Endothelial cell (in vitro differentiated cells): ENCODE data around the gene ADAT2. TPM values are rescaled to one million over a fixed set of nuclear protein-coding genes. Genes with fewer than 3 reads are reported as not detected.

ENCODE experiments used
- DNase-seq: peaks from one replicate; pipeline ENCODE4 v3.0.0; 2021; ENCODE audit warnings: low spot score
- H3K27ac Mint-ChIP-seq: one replicate; pipeline ENCODE4 v1.8.0; 2021; ENCODE audit warnings: mixed read lengths, inconsistent platforms; ENCODE audit not compliant: unreplicated experiment
- H3K27me3 Mint-ChIP-seq: one replicate; pipeline ENCODE4 v1.8.0; 2021; ENCODE audit warnings: mild to moderate bottlenecking, moderate library complexity, mixed read lengths, inconsistent platforms; ENCODE audit not compliant: unreplicated experiment
- H3K36me3 Mint-ChIP-seq: one replicate; pipeline ENCODE4 v1.8.0; 2021; ENCODE audit warnings: mild to moderate bottlenecking, low read depth, mixed read lengths, inconsistent platforms; ENCODE audit not compliant: unreplicated experiment
- H3K4me1 Mint-ChIP-seq: one replicate; pipeline ENCODE4 v1.8.0; 2021; ENCODE audit warnings: mild to moderate bottlenecking, mixed read lengths, inconsistent platforms; ENCODE audit not compliant: unreplicated experiment
- H3K4me3 Mint-ChIP-seq: one replicate; pipeline ENCODE4 v1.8.0; 2021; ENCODE audit warnings: mild to moderate bottlenecking, mixed read lengths, inconsistent platforms; ENCODE audit not compliant: unreplicated experiment
- H3K9me3 Mint-ChIP-seq: one replicate; pipeline ENCODE4 v1.8.0; 2021; ENCODE audit warnings: mixed read lengths, inconsistent platforms; ENCODE audit not compliant: unreplicated experiment
- total RNA-seq: library from RNA; stranded (reverse); fragmentation: NEBNext Ultra II Directional; extraction: Animal tissue kit (Norgen Biotek cat#: 25700); gene quantifications from one replicate; pipeline ENCODE4 v1.2.1, GENCODE V29; 2021; ENCODE audit not compliant: unreplicated experiment
- TF ChIP-seq, protein P1 (sequence below): fragments of 200-600 bp; sonication (generic); IDR thresholded peaks from one replicate; pipeline ENCODE4 v1.5.0; 2021; ENCODE audit warnings: antibody characterized with exemption; ENCODE audit not compliant: unreplicated experiment

Gene ADAT2
- total RNA-seq, 1 donor from 2014 or later, result 10.0 TPM

DNA sequence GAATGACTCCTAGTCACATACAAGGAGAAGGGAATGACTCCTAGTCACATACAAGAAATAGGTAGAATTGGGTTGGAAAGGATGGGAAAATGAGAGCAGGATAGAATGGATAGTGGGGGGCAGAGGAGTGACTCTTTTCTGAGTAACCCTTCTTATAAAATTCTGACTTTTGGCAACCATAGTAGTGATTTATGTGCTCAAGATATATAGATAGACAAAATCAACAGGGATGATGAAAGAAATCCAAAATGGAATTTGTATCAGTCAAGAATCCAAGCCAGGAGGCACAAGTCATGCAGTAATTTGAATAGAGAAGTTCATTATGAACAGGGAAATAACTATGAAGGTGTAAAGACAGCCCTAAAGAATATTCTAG lies 41.7 kb downstream of the ADAT2 start:
- TF ChIP-seq, protein P1, sequence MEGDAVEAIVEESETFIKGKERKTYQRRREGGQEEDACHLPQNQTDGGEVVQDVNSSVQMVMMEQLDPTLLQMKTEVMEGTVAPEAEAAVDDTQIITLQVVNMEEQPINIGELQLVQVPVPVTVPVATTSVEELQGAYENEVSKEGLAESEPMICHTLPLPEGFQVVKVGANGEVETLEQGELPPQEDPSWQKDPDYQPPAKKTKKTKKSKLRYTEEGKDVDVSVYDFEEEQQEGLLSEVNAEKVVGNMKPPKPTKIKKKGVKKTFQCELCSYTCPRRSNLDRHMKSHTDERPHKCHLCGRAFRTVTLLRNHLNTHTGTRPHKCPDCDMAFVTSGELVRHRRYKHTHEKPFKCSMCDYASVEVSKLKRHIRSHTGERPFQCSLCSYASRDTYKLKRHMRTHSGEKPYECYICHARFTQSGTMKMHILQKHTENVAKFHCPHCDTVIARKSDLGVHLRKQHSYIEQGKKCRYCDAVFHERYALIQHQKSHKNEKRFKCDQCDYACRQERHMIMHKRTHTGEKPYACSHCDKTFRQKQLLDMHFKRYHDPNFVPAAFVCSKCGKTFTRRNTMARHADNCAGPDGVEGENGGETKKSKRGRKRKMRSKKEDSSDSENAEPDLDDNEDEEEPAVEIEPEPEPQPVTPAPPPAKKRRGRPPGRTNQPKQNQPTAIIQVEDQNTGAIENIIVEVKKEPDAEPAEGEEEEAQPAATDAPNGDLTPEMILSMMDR, result no peak

DNA sequence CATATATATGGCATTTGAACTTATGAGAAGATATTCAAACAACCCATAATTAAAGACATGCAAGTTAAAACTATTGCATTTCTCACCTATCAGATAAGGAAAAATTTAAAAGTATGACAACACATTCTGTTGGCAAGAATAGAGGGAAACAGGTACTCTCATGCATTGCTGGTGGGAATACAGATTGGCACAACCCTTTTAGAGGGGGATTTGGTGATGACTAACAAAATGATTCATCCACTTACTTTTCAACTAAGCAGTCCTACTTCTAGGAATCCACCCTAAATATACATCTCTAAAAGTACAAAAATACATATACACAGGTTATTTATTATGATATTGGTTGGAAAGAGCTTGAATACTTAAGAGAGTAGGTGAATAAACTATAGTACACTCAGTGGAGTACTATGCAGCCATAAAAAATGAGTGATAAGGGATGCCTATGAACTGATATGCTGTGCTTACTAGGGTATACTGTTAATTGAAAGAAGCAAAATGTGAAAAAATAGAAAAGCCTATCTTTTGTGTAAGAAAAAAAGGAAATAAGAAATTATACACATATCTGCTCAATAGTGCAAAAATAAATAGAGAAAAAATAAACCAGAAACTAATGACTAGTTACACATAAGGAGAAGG lies 42.2 kb downstream of the ADAT2 start:
- Mint-ChIP-seq H3K27me3 (peaks cover 3% of the 10 kb centered on the region), H3K9me3 (no peaks in the 10 kb centered on the region), H3K27ac (no peak overlapping the region), H3K36me3 (no peaks in the 10 kb centered on the region), H3K4me3 (no peak overlapping the region), H3K4me1 (no peaks in the 10 kb centered on the region)
- TF ChIP-seq, protein P1, result no peak
- no peak for DNase-seq

More for the DNA sequence above, 41.7 kb downstream of the ADAT2 start:
- no peaks in the 10 kb centered on the region for H3K4me1 Mint-ChIP-seq
- H3K9me3 Mint-ChIP-seq, result no peaks in the 10 kb centered on the region
- no peaks in the 10 kb centered on the region for H3K36me3 Mint-ChIP-seq
- DNase-seq, result no peak
- H3K27me3 Mint-ChIP-seq, result peaks cover 3% of the 10 kb centered on the region
- no peak overlapping the region for H3K4me3 Mint-ChIP-seq
- no peak overlapping the region for H3K27ac Mint-ChIP-seq

DNA sequence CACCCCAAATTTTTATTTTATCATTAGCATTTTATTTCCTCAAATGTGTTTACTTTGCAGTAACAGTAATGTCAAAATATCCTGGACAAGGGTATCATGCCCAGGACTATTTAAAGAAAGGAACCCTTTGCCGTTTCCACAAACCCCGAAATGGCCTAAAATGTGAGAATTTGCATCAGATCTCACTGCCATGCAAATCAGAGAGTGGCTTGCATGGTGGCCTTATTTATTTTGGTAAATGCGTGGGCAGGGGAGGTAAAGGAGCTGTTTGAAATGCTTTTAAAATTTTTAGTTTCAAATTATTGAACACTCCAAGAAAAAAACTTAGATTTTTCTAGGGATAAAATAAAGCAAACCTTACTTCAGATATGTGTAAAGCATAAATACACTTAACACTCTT lies 43.8 kb downstream of the ADAT2 start:
- DNase-seq, result no peak

DNA sequence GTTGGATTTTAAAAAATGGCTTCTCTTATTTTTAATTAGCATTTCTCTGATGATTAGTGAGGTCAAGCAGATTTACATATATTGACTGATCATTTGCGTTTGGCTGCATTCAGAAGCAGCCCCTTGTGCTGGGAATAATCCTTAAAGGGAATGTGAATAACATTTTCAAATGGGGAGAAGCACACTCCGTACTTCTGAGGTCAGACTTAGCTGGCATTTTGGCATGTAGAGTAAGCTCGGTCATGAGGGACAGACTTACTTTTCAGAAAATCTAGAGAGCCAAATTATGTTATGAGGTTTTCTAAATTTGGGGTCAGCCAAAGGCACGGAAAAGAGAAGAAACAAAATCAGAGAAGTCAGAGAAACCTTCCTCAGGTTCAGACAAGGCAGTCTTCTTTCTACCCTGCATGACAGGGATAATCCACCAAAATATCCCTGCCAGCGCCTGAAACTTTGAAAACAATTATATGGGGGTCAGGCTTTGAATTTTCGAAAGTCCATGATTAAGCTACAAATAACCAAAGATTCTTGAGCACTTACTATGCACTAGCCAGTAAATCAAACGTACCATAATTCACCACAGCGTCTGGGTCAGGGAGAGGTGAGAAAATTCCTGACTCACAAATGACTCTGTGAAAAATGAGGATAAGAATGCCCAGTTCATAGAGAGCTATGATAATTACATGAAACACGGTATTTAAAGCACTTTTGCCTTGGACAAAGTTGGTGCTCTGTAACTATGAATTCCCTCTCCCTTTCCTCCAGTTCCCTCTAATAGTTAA lies 44.9 kb downstream of the ADAT2 start:
- Mint-ChIP-seq H3K4me3 (no peak overlapping the region), H3K9me3 (no peaks in the 10 kb centered on the region), H3K36me3 (no peaks in the 10 kb centered on the region), H3K4me1 (peaks cover 6% of the 10 kb centered on the region), H3K27ac (no peak overlapping the region), H3K27me3 (no peaks in the 10 kb centered on the region)
- TF ChIP-seq, protein P1, result no peak
- DNase-seq, result no peak

More for the DNA sequence above, 43.8 kb downstream of the ADAT2 start:
- Mint-ChIP-seq H3K4me3 (no peak overlapping the region), H3K27me3 (no peaks in the 10 kb centered on the region), H3K36me3 (no peaks in the 10 kb centered on the region), H3K27ac (no peak overlapping the region), H3K9me3 (no peaks in the 10 kb centered on the region), H3K4me1 (no peaks in the 10 kb centered on the region)
- TF ChIP-seq, protein P1, result no peak
